GM12892 (cell line): Measurements from ENCODE around the gene MYOD1.

Experiments
- POLR2A ChIP-seq: IDR thresholded peaks from 2 replicates; pipeline ENCODE4 v1.6.1; 2011; ENCODE audit warnings: low read depth, low read length, control low read depth
- POLR2AphosphoS5 ChIP-seq: IDR thresholded peaks from 2 replicates; pipeline ENCODE4 v1.6.1; 2011; ENCODE audit warnings: low read depth, low read length, control low read depth
- TAF1 ChIP-seq: IDR thresholded peaks from 2 replicates; pipeline ENCODE4 v1.6.1; 2011; ENCODE audit warnings: low read depth, mild to moderate bottlenecking, control low read depth, low read length, borderline replicate concordance

DNA sequence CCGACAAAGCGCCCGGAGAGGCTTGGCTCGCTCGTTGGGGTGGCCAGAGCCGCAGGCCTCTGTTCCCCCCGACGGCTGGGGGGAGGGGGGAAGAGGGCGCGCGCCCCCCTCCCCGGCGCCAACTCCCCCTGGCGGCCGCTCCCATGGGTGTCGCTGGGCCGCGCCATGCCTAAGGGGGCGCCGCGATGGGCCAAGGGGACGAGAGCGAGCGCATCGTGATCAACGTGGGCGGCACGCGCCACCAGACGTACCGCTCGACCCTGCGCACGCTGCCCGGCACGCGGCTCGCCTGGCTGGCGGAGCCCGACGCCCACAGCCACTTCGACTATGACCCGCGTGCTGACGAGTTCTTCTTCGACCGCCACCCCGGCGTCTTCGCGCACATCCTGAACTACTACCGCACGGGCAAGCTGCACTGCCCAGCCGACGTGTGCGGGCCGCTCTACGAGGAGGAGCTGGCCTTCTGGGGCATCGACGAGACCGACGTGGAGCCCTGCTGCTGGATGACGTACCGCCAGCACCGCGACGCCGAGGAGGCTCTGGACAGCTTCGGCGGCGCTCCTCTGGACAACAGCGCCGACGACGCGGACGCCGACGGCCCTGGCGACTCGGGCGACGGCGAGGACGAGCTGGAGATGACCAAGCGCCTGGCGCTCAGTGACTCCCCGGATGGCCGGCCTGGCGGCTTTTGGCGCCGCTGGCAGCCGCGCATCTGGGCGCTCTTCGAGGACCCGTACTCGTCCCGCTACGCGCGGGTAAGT is 16.6 kb downstream of the MYOD1 start:
- TF ChIP-seq POLR2A (no peak), POLR2AphosphoS5 (no peak), TAF1 (no peak)
